HCT116 (cell line): ENCODE data around the gene CLSTN3. TPM values are rescaled to one million over a fixed set of nuclear protein-coding genes. Genes with fewer than 3 reads are reported as not detected.

ENCODE experiments used
- ATAC-seq: fragments of 200-7000 bp; cut with Tn5 transposase; 2 replicates; pipeline ENCODE4 v1.9.1; 2020; ENCODE audit warnings: mild to moderate bottlenecking, moderate library complexity
- BruUV-seq: library from RNA; stranded (reverse); fragments of 400-500 nt; replicated peaks from 2 replicates; lab custom pipeline; 2021; lab: Mats Ljungman, UMichigan
- CTCF ChIA-PET: fragments of 300-600 bp; sonication (Branson Sonifier 250); formaldehyde crosslinking; loops from one replicate; lab custom pipeline; 2021; ENCODE audit warnings: antibody characterized with exemption; lab: Charles Lee
- POLR2A ChIA-PET: fragments of 300-600, 350-600 bp; sonication (Branson Sonifier 250); formaldehyde crosslinking; loops from one replicate; lab custom pipeline; 2021; ENCODE audit warnings: antibody characterized with exemption; lab: Charles Lee
- RAD21 ChIA-PET, 2 experiments: fragments of 300-600 bp; sonication (Branson Sonifier 250); formaldehyde crosslinking; loops; one replicate each; lab custom pipeline; 2023; ENCODE audit warnings: low total read pairs in 2 of 2; ENCODE audit not compliant: uncharacterized antibody in 2 of 2, unreplicated experiment in 2 of 2, low non-redundant PET in 1 of 2; lab: Charles Lee
- DNase-seq: peaks from one replicate; pipeline ENCODE4 v3.0.0-alpha.2; 2010; ENCODE audit warnings: low read depth, low spot score
- H2AFZ ChIP-seq: fragments of 200-600 bp; shearing (Covaris generic), sonication (generic); 2 replicates; pipeline ENCODE4 v1.6.1; 2017; ENCODE audit warnings: low read depth, mixed run types, mixed read lengths, antibody characterized with exemption, low read length; ENCODE audit not compliant: poor library complexity, severe bottlenecking
- H3K27ac ChIP-seq: 2 replicates; pipeline ENCODE4 v1.5.1; 2012; ENCODE audit warnings: low read depth, low read length
- H3K27me3 ChIP-seq: fragments of 200-600 bp; sonication (generic); 2 replicates; pipeline ENCODE4 v1.6.1; 2016; ENCODE audit warnings: mixed run types, low read length, mixed read lengths; ENCODE audit not compliant: insufficient read depth
- H3K36me3 ChIP-seq, 2 experiments: fragments of 200-500 bp in 1 of 2; fragments of 200-600 bp in 1 of 2; sonication (Bioruptor generic) in 1 of 2; sonication (generic) in 1 of 2; 2 replicates each; pipeline versions ENCODE4 v1.5.1 to v1.6.1; 2014 to 2016; ENCODE audit warnings: low read length in 2 of 2, inconsistent platforms in 1 of 2, mixed read lengths in 1 of 2, mixed run types in 1 of 2; ENCODE audit not compliant: insufficient read depth in 2 of 2, control insufficient read depth in 1 of 2
- H3K4me1 ChIP-seq, 2 experiments: fragments of 200-600 bp in 1 of 2; sonication (generic) in 1 of 2; 2 replicates each; pipeline versions ENCODE4 v1.5.1 to v1.6.1; 2012 to 2017; ENCODE audit warnings: low read length in 2 of 2, inconsistent platforms in 1 of 2, mild to moderate bottlenecking in 1 of 2, mixed read lengths in 1 of 2, mixed run types in 1 of 2, moderate library complexity in 1 of 2; ENCODE audit not compliant: insufficient read depth in 2 of 2, control insufficient read depth in 1 of 2
- H3K4me2 ChIP-seq: fragments of 200-600 bp; sonication (generic); 2 replicates; pipeline ENCODE4 v1.6.1; 2017; ENCODE audit warnings: mixed run types, low read length, mixed read lengths
- H3K4me3 ChIP-seq, 2 experiments: fragments of 200-600 bp in 1 of 2; sonication (generic) in 1 of 2; replicated peaks in 1 of 2; 2 replicates each; pipeline ENCODE4 v1.5.1; 2011 to 2016; ENCODE audit warnings: low read length in 2 of 2, control low read depth in 1 of 2, low read depth in 1 of 2, mild to moderate bottlenecking in 1 of 2, mixed read lengths in 1 of 2, mixed run types in 1 of 2
- H3K79me2 ChIP-seq: fragments of 200-600 bp; sonication (generic); 2 replicates; pipeline ENCODE4 v1.6.1; 2017; ENCODE audit warnings: mild to moderate bottlenecking, mixed run types, low read length, moderate library complexity, mixed read lengths; ENCODE audit not compliant: insufficient read depth
- H3K9ac ChIP-seq: fragments of 200-600 bp; sonication (generic); 2 replicates; pipeline ENCODE4 v1.6.1; 2016; ENCODE audit warnings: low read length, mixed read lengths
- H3K9me2 ChIP-seq: fragments of 200-600 bp; sonication (generic), shearing (Covaris generic); 2 replicates; pipeline ENCODE4 v1.6.1; 2017; ENCODE audit warnings: mixed run types, mild to moderate bottlenecking, moderate library complexity; ENCODE audit not compliant: insufficient read depth
- H3K9me3 ChIP-seq, 2 experiments: fragments of 200-500 bp in 1 of 2; fragments of 200-600 bp in 1 of 2; sonication (Bioruptor generic) in 1 of 2; sonication (generic) in 1 of 2; 2 replicates each; pipeline ENCODE4 v1.6.1; 2014 to 2017; ENCODE audit warnings: low read length in 2 of 2, mixed read lengths in 2 of 2, inconsistent platforms in 1 of 2, low read depth in 1 of 2, mild to moderate bottlenecking in 1 of 2, mixed run types in 1 of 2, moderate library complexity in 1 of 2; ENCODE audit not compliant: control insufficient read depth in 1 of 2, insufficient read depth in 1 of 2
- H4K20me1 ChIP-seq: fragments of 200-600 bp; sonication (generic), shearing (Covaris generic); 2 replicates; pipeline ENCODE4 v1.6.1; 2017; ENCODE audit warnings: mixed run types, mild to moderate bottlenecking, moderate library complexity; ENCODE audit not compliant: insufficient read depth
- EZH2phosphoT487 ChIP-seq: fragments of 200-600 bp; IDR thresholded peaks from 2 replicates; pipeline ENCODE4 v1.6.1; 2018; ENCODE audit warnings: antibody characterized with exemption, borderline replicate concordance
- REST ChIP-seq: IDR thresholded peaks from 2 replicates; pipeline ENCODE4 v1.6.1; 2012; ENCODE audit warnings: low read depth
- ZFX ChIP-seq: fragments of 450-650 bp; IDR thresholded peaks from 2 replicates; pipeline ENCODE4 v1.6.1; 2017
- intact Hi-C: fragments of 100-400 bp; cut with micrococcal nuclease; formaldehyde crosslinking; loops from 2 replicates; pipeline ENCODE4 v1.10.0; 2022
- total RNA-seq: library from RNA; stranded (reverse); gene quantifications from one replicate; pipeline ENCODE4 v1.2.1, GENCODE V29; 2021; ENCODE audit not compliant: unreplicated experiment

CLSTN3 gene
- total RNA-seq, 1 experiment from 2014 or later = 23.0 TPM

- peaks cover 0 to 21% of the 10 kb centered on the region in 2 experiments; a peak in 3 of 4 replicates for H3K36me3 ChIP-seq
Observed at GRCh38 chr12:7150356-7150755, 20.2 kb downstream of the CLSTN3 start.

More at GRCh38 chr12:7150356-7150755, 20.2 kb downstream of the CLSTN3 start:
- Histone ChIP-seq H3K9me3 (no peaks in the 10 kb centered on the region), H4K20me1 (no peaks in the 10 kb centered on the region), H3K79me2 (no peaks in the 10 kb centered on the region), H3K27ac (no peak overlapping the region)
- intact Hi-C loops = no loop called here
- CTCF ChIA-PET = no interaction called here
- DNase-seq = no peak
- BruUV-seq = no TSS peak
- TF ChIP-seq EZH2phosphoT487 (no peak), ZFX (no peak), REST (no peak)
- TF ChIP-seq, all 23 proteins: peak for 0
- Histone ChIP-seq H3K9me2 (no peaks in the 10 kb centered on the region), H3K4me1 (no peaks in the 10 kb centered on the region), H3K27me3 (no peaks in the 10 kb centered on the region), H3K4me2 (no peak overlapping the region), H2AFZ (no peak overlapping the region), H3K9ac (no peak overlapping the region), H3K4me3 (no peak overlapping the region)
- no peak for ATAC-seq
- ChIA-PET RAD21 (no interaction called here), POLR2A (no interaction called here)
